Stimulated activated naive CD8-positive, alpha-beta T cell treated with anti-CD3 and anti-CD28 coated beads, Interleukin-15, Interleukin-2, amounts not matched to agents 100 U/mL and 50 U/mL, for 24 hours (primary cell): ENCODE results near the gene NUMB.
"Not testable (repeated sequence)": the region's sequence is repeated elsewhere in the genome, so short reads cannot be mapped to it uniquely, and the experiment has no call there.

Source experiments
- ATAC-seq: fragments of 150-1000 bp; cut with Tn5 transposase; one replicate; pipeline ENCODE4 v1.10.0; 2021
- DNase-seq: peaks from one replicate; pipeline ENCODE4 v3.0.0; 2021

Gene NUMB

DNA sequence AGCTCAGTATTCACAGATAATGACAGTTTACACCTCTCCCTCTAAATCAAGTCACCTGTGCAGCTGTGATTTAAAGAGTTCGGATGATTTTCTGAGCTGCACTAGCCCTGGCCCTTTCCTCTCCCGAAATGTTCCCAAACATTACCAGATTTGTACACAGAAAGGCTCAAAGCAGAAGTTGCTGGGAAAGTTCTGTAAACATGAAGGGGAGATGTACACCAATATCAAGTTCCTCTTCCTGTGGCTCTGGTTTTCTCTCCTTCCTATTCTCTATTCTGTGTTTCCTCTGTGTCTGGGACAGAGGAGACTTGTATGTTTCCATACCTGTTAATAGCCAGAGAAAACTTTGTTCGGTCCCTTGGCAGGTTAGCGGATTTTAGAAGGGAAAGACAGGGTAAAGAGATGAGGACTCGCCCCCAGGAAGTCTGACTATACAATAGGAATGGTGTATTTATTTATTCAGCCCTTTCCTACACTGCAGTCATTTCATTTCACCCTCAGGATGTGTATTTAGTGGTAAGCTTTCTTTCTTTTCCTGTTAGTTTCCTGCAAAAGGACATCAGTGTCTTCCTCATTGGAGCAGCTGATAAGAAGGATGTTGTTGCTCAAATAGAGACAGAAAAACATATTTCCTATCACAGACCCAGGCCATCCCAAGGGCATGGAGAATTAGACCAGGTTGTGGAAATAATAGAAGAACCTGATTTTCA lies 7.6 kb upstream of the NUMB start:
- no peak for DNase-seq
- no peak for ATAC-seq

DNA sequence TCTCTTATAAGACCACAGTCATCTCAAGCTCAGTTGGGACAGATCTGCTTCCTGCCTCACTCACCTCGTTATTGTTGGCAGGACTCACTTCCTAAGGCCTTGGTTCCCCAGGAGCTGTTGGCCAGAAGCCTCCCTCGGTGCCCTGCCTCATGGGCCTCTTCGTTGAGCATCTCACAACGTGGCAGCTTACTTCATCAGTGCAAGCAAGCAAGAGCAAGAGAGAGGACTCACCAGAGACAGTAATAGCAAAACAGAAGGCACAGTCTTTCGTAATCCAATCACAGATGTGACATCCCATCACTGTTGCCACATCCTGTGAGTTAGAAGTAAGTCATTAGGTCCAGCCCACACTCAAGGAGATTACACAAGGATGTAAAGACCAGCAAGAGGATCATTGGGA lies 5.1 kb upstream of the NUMB start:
- peak; percentile 58 for ATAC-seq
- DNase-seq = peak; percentile 45

DNA sequence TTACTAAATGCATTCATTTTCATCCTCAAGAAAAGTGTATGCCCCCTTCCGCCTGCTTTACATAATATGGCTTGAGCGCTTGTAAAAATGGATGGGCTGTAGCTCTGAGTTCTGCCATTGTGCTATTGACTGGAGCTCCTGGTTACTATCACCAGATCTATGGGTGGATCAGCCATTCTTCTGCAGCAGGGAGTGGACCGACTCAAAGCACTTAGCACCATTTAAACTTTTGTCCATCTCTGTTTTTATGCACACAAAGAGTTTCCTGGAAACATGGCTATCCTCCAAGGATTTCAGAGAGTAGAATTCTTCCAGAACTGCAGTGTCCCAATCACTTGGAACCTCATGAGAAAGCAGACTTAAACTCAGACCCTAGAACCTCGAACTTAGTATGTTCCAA lies 4.5 kb upstream of the NUMB start:
- DNase-seq = no peak
- no peak for ATAC-seq

DNA sequence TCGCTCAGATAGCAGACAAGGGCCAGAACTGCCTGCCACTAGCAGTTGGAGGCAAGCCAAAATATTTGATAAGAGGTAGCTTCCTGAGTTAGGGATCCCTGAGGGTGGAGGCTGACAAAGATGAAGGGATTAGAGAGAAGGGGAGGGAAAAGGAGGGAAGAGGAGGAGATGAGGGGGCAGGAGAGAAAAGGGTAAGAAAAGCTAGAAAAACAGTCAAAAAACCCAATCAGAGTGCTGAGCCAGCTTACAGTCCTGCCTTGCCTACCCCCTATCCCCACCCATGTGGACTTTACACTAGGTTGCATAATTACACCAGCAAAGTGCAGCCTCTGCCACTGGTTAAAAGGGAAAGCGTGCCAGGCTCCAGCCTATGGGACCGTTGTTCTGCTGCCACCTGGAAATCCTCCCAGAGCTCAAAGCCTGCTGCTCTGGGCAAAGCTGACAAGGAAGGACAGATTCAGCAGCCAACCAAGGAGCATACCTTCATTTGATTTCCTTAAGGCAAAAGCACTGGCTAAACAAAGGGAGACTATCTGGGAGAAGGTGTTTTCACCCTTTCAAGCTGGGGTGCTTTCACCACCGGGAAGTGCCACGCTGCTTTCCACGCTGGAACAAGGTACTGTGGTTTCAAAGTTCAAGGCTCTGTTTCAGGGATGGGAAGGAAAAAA lies 3.8 kb upstream of the NUMB start:
- DNase-seq (no peak), ATAC-seq (no peak)

DNA sequence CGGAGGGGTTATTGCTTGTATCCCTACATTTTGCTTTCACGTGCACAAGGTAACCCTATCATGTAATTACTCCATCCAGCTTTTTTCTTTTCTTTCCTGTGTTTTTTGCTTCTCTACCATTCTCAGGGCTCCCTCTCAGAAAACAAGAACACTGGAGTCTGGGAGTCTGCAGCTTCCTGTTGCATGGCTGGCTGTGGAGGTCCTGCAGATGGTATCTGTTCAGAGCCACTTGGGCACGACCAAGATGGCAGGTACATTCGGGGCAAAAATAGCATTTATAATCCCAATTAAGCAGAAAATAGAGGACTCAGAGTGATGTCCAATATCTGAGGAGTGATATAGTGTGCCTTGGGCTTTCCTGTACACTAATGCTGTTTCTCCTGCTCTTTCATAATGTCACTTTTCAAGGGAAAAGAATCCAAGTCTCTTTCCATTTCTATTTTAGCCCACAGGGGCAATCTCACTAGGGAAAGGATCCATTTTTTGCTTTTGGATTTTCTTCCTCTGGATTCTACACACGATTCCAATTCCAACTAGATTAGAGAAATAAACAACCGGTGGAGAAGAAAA lies 3.2 kb upstream of the NUMB start:
- ATAC-seq (no peak), DNase-seq (no peak)

DNA sequence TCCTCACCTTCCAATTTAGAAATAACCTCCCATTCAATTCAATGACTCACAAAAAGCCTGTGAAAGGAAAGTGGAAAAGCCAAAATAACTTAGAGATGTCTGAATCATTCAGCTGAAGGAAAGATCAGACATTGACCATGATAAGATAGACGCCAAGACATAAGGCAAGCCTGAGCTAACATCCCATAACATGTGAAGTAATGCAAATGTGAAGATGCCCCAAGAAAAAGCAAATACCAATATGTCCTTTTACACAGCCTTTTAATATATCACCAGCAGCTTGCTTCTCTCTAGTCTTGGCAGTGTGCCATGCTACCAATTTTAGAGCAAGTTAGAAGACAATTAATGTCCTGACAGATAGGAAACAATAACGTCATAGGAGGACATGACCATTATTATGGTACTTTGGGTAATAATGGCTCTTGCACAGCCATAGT lies 2.4 kb upstream of the NUMB start:
- DNase-seq (no peak), ATAC-seq (no peak)

DNA sequence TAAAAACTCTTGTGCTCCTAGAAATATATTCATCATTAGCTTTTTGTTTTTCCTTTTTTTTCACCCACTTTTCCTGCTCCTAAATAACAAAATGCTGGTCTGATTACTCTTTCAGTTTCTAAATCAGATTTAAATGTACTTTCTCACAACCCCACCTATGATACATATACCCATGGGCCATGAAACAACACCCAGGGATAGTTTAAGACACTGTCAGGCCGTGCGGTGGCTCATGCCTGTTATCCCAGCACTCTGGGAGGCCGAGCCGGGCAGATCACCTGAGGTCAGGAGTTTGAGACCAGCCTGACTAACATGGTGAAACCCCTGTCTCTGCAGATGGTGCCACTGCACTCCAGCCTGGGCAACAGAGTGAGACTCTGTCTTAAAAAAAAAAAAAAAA lies 1.6 kb upstream of the NUMB start:
- no peak for DNase-seq
- ATAC-seq = no peak

DNA sequence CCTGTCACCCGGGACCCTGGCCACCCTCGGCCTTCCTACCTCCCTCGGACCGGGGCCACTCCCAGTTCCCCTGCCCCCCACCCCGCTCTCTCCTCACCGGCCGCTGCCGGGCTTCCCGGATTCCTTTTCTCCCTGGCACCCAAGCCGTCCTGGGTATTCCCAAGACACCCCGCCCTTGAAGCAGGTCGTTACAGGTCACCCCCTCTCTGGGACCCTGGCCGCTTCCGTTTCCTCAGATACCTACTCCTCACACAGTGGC lies 493 bp downstream of the NUMB start:
- DNase-seq = no peak
- ATAC-seq = no peak

DNA sequence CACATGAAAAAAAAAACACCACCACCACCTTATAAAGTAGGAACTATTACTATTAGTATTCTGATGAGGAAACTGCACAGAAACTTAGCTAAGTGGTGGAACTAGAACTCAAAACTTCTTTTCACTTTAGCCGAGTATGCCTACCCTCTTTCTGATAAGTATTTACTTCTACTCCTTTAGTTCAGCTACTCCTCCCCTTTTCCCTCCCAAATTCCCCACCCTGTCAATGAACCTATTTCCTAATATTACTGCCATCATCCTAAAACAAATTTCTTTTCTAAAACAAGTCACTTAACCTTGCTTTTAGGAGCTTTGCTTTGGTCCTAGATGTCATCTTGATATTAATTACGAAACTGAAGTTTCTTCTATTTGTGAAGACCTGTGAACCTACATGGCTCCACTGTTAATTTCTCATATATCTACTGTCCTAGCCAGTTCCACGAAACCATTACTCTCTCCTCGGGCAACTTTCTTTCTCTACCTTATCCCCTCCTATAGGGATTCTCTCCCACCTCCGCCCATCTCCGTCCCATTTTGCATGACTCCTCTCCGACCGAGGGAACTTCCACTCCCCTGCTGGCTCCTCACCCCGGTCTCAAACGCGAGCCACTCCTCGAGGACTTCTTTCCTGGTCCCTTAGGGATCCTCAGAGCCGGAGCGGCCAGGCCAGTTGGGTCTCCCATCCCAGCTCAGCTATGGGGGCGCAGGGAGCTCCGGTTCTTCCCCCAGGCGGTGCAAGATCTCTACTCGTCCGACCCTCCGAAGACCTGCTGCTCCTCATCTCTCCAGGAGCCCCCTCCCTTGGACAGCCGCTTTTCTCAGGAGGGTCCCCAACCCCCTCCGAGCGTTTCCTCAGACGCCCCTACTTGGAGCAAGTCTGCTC lies 1.1 kb downstream of the NUMB start:
- peak; percentile 33 for DNase-seq
- ATAC-seq = no peak

DNA sequence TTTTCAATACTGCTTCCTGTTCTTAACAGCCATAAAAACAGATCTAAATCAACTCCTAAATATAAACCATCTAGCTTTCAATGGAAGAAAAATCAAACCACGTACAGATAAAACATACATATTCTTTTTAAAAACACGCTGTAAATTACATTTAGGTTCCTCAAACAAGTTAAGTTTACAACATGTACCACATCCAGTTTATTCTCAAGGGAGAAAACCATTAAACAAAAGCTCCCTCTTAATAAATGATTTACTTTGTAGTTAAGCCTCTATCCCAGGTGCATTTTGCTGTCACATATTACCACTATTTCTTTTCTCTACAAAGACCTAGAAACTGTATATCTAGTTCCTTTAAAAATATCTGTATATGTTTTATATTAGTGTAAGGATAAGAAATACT lies 3.1 kb downstream of the NUMB start:
- DNase-seq = no peak
- no peak for ATAC-seq

DNA sequence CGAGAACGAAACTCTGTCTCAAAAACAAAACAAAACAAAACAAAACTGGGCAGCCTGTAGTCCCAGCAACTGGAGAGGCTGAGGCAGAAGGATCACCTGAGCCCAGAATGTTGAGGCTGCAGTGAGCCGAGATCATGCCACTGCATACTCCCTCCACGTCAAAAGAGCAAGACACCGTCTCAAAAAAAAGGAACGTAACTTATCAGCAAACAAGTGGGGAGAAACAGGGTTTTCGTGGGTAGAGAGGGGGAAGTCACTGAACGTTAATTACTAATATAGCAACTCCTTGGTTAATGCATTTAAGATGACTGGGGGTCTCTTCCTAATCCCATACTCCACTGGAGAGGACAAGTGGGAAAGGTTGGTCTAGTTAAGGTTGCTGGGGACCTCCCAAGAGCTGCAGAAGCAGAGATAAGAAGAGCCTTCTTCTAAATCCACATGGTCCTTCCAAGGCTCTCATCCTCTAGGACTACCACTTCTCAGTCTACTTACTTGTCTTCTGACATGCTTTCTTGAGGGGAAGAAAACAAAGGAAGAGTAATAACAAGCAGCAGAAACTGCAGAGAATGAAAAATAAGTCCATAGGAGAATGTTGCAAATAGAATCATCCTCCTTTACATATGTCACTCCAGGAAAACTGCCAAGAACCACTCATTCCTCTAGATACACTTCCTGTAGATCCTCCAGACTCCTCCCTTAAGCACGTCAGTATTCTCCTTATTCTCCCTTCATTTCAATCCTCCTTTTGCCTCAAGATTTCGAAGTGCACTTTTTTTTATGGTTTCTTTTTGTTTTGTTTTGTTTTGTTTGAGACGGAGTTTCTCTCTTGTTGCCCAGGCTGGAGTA lies 5.8 kb downstream of the NUMB start:
- DNase-seq = no peak
- ATAC-seq = no peak

DNA sequence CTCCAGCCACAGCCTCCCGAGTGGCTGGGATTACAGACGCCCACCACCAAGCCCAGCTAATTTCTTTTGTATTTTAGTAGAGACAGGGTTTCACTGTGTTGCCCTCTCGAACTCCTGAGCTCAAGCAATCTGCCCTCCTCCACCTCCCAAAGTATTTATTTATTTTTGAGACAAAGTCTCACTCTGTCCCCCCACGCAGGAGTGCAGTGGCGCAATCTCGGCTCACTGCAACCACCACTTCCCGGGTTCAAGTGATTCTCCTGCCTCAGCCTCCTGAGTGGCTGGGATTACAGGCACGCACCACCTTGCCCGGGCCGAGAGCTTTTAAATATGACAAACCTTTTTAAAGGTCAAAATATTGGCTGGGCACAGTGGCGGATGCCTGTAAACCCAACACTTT lies 14.6 kb downstream of the NUMB start:
- ATAC-seq (no peak), DNase-seq (no peak)

DNA sequence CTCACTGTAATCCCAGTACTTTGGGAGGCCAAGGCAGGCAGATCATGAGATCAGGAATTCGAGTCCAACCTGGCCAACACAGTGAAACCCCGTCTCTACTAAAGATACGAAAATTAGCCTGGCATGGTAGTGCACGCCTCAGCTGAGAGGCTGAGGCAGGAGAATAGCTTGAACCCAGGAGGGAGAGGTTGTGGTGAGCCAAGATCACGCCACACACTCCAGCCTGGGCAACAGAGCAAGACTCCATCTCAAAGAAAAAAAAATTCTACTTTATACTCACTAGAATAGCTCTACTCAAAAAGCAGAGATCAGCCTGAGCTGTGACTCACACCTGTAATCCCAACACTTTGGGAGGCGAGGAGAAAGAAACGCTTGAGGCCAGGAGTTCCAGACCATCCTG lies 17.1 kb downstream of the NUMB start:
- no peak for ATAC-seq

DNA sequence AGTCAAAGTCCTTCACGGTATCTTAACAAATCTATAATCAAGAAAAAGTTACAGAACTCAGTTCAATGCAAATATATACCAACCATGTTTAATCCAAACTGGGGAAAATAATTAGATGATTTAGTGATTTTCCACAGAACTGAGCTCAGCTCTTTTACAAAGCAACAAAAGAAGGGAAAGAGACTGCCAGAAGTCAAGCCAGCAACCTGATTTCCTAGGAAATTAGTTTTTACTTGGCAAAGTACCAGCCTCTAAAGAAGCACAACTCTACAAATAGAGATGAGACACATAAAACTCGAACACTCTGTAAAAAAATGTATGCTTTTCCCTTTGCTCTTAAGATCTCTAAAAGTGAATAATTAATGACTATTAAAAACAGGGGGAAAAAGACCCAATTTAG lies 19.4 kb downstream of the NUMB start:
- no peak for ATAC-seq
- no peak for DNase-seq

More for the DNA sequence above, 17.1 kb downstream of the NUMB start:
- no peak for DNase-seq

DNA sequence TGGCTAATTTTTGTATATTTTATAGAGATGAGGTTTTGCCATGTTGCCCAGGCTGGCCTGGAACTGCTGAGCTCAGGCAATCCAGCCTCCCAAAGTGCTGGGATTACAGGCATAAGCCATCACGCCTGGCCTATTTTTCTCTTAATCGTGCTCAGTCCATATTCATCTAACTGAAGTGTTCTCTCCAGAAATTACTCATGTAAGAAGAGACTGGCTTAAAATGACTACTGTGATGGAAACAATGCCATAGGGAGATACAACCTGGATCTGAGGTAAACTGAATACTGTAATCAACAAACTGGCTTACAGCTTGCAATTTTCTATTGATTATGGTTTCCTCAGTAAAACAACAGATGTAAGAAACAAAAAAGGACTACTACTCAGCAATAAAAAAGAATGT lies 21.1 kb downstream of the NUMB start:
- DNase-seq = no peak
- ATAC-seq = no peak

DNA sequence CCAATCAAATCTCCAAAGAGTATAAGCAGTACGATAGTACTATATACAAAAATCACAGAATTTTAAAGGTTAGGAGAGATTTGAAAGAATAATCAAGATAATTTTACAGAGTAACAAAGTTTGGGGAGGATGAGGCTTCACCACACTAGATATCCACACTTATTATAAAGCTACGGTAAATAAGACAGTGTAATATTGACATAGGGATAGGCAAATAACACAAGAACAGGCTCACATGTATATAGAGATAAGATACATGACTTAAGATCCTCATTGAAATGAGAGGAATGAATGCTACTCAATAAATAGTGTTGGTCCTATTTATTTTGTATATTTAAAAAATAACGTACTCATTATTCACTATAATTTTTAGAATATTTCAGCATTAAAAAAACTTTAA lies 26.2 kb downstream of the NUMB start:
- ATAC-seq (no peak), DNase-seq (no peak)

DNA sequence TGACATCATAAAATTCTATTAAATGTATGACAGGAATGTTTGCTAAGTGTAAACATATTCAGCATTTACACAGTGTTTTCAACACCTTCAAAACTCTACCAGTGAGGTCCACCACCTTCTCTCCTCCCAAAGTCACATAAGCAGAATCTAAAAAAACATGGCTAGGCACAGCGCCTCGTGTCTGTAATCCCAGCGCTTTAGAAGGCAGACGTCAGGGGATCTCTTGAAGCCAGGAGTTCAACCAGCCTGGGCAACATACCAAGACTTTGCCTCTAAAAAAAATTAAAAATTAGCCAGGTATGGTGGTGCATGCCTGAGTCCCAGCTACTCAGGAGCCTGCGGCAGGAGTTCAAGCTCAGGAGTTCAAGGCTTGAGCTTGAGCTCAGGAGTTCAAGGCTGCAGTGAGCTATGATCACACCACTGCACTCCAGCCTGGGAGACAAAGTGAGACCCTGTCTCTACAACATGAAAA lies 30.0 kb downstream of the NUMB start:
- no peak for ATAC-seq
- no peak for DNase-seq

DNA sequence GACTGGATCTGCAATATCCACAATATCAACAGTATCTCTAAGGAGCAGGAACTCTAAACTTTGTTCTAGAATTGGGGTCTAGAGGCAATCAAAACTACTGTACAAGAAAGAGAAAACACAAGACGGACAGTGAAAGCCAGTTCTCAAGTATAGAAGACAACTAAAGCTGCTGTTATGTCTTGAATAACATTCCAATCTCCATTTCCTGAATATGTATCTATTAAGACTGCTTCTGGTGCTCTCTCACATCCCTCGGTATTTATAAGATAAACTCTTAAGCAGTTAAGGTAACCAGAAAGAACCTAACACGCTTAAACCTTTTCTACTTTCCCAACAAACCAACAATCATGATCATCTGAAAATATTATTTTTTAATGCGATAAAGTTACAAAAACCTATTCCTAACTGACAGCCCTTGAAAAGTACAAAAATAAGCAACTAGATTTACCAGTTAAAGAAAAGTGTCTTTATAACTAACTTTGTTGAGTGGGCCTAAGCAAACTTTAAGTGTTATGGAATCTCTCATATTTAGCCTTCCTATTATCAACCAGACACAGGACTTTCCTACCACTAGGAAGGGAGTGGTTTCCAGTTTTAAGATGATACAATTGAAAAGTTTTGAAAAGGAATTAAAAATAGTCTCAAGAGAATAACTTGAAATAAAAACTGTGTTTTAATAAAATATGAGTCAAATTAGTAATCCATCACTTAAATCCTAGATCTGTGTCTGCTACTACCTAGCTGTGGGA lies 30.7 kb downstream of the NUMB start:
- DNase-seq (no peak), ATAC-seq (no peak)

DNA sequence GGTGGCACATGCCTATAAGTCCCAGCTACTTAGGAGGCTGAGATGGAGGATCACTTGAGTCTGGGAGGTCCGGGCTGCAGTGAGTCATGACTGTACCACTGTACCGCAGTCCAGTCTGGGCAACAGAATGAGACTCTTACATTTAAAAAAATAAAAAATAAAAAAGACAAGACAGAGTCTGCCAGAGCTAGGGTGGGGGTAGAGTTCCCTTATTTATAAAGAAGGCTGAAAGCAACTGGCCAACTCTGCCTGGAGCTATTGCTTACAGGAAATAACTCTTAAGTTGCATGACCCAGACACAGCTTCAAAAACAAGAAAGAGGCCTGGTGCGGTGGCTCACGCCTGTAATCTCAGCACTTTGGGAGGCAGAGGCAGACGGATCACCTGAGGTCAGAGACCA lies 31.5 kb downstream of the NUMB start:
- ATAC-seq = no peak

DNA sequence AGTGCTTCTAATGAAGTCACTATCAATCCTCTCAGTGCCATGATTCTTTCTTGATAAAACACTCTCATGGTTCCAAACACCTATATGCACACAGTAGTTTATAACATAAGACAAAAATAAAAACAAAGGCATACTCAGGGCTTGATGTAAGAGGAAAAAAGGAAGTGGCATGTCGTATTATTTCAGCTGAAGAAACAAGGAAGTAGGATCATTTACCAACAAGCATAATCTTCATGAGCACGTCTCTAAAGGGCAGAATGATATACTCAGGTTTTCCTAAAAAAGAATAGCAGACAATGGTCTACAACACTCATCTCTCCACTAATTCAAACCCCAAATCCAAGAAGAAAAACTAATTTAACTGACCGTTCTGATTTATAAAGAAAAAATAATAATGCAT lies 33.9 kb downstream of the NUMB start:
- DNase-seq = no peak
- no peak for ATAC-seq

More for the DNA sequence above, 31.5 kb downstream of the NUMB start:
- no peak for DNase-seq

DNA sequence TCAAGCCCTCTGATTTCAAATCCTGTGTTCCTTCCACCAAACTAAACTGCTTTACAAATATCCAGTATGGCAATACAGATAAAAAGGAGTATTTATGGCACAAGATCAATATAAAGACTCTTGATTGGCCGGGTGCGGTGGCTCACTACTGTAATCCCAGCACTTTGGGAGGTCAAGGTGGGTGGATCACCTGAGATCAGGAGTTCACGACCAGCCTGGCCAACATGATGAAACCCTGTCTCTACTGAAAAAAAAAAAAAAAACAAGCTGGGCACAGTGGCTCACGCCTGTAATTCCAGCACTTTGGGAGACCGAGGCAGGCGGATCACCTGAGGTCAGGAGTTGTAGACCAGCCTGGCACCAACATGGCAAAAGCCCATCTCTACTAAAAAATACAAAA lies 35.3 kb downstream of the NUMB start:
- ATAC-seq, DNase-seq: not testable (repeated sequence)
